Large intestine (tissue), 3 donors: ENCODE data around the gene NEK10. TPM values are rescaled to one million over a fixed set of nuclear protein-coding genes. Genes with fewer than 3 reads are reported as not detected.
"Not testable (repeated sequence)": the region's sequence is repeated elsewhere in the genome, so short reads cannot be mapped to it uniquely, and the experiment has no call there.

ENCODE experiments used
- DNase-seq, 2 donors: peaks; one replicate each; pipeline versions ENCODE4 v3.0.0 to v3.0.0-alpha.2; 2013
- H3K27ac ChIP-seq: one replicate; pipeline ENCODE4 v1.5.1; 2013; ENCODE audit warnings: low read length
- H3K27me3 ChIP-seq: 2 replicates; pipeline ENCODE4 v1.6.1; 2013; ENCODE audit warnings: low read length; ENCODE audit not compliant: control insufficient read depth, insufficient read depth
- H3K36me3 ChIP-seq: 2 replicates; pipeline ENCODE4 v1.6.1; 2013; ENCODE audit warnings: low read length; ENCODE audit not compliant: control insufficient read depth, insufficient read depth
- H3K4me1 ChIP-seq: one replicate; pipeline ENCODE4 v1.6.1; 2013; ENCODE audit warnings: low read length; ENCODE audit not compliant: control insufficient read depth, insufficient read depth
- H3K4me3 ChIP-seq: one replicate; pipeline ENCODE4 v1.5.1; 2013; ENCODE audit warnings: low read length
- H3K9me3 ChIP-seq: one replicate; pipeline ENCODE4 v1.6.1; 2013; ENCODE audit warnings: mild to moderate bottlenecking, low read depth, low read length, moderate library complexity; ENCODE audit not compliant: control insufficient read depth
- WGBS: methylation state at CpG from one replicate; pipeline ENCODE4 v1.1.5; 2013; ENCODE audit warnings: low lambda C conversion rate; ENCODE audit not compliant: insufficient coverage; 5-methylcytosine and 5-hydroxymethylcytosine counted together
- polyA plus RNA-seq: library from polyadenylated mRNA; unstranded; fragments of 120-200 nt; gene quantifications from one replicate; pipeline ENCODE4 v1.2.1, GENCODE V29; 2013

Gene NEK10
- polyA plus RNA-seq, 1 donor = 0.87 TPM

GRCh38 chr3:27317096-27317495 is 52.1 kb downstream of the NEK10 start:
- H3K36me3 ChIP-seq = no peaks in the 10 kb centered on the region
- no peak overlapping the region for H3K4me3 ChIP-seq
- WGBS = no CpG with 5 or more reads among the region's 1 CpG
- DNase-seq = peak; percentile 72 to 88
- H3K27me3 ChIP-seq = no peaks in the 10 kb centered on the region
- H3K27ac ChIP-seq = peak overlapping the region; percentile 21
- peaks cover 4% of the 10 kb centered on the region for H3K4me1 ChIP-seq
- H3K9me3 ChIP-seq = no peaks in the 10 kb centered on the region

- DNase-seq = no peak
- H3K9me3 ChIP-seq = no peaks in the 10 kb centered on the region
- peaks cover 4% of the 10 kb centered on the region for H3K4me1 ChIP-seq
- no peak overlapping the region for H3K27ac ChIP-seq
- no peaks in the 10 kb centered on the region for H3K27me3 ChIP-seq
- no peaks in the 10 kb centered on the region for H3K36me3 ChIP-seq
- WGBS = no CpG with 5 or more reads among the region's 2 CpGs
- no peak overlapping the region for H3K4me3 ChIP-seq
Observed at GRCh38 chr3:27315003-27315402, 54.2 kb downstream of the NEK10 start.

- Histone ChIP-seq H3K27ac (no peak overlapping the region), H3K4me3 (no peak overlapping the region), H3K36me3 (no peaks in the 10 kb centered on the region), H3K9me3 (no peaks in the 10 kb centered on the region), H3K4me1 (peaks cover 4% of the 10 kb centered on the region), H3K27me3 (no peaks in the 10 kb centered on the region)
- peak; percentile 42 to 54 for DNase-seq
- WGBS = 85% methylated on average over 2 of the region's 5 CpGs
Observed at GRCh38 chr3:27312044-27312668, 57.0 kb downstream of the NEK10 start.

GRCh38 chr3:27311400-27311799 is 57.8 kb downstream of the NEK10 start:
- Histone ChIP-seq H3K4me3 (no peak overlapping the region), H3K27ac (no peak overlapping the region), H3K9me3 (no peaks in the 10 kb centered on the region), H3K4me1 (no peaks in the 10 kb centered on the region), H3K27me3 (no peaks in the 10 kb centered on the region), H3K36me3 (no peaks in the 10 kb centered on the region)
- WGBS = no CpG with 5 or more reads among the region's 5 CpGs
- DNase-seq = no peak

- Histone ChIP-seq H3K27ac (no peak overlapping the region), H3K4me1 (no peaks in the 10 kb centered on the region), H3K9me3 (no peaks in the 10 kb centered on the region), H3K4me3 (no peak overlapping the region), H3K27me3 (no peaks in the 10 kb centered on the region), H3K36me3 (no peaks in the 10 kb centered on the region)
- no peak for DNase-seq
- no CpG with 5 or more reads among the region's 2 CpGs for WGBS
Observed at GRCh38 chr3:27310688-27311087, 58.5 kb downstream of the NEK10 start.

GRCh38 chr3:27307566-27307965 is 61.6 kb downstream of the NEK10 start:
- H3K27me3 ChIP-seq = no peaks in the 10 kb centered on the region
- no CpG with 5 or more reads among the region's 1 CpG for WGBS
- H3K27ac ChIP-seq = no peak overlapping the region
- no peak overlapping the region for H3K4me3 ChIP-seq
- H3K36me3 ChIP-seq = no peaks in the 10 kb centered on the region
- DNase-seq = no peak
- H3K4me1 ChIP-seq = no peaks in the 10 kb centered on the region
- H3K9me3 ChIP-seq = no peaks in the 10 kb centered on the region

GRCh38 chr3:27302891-27303290 is 66.3 kb downstream of the NEK10 start:
- Histone ChIP-seq H3K36me3 (no peaks in the 10 kb centered on the region), H3K4me3 (no peak overlapping the region), H3K9me3 (peaks cover 4% of the 10 kb centered on the region), H3K27ac (no peak overlapping the region), H3K27me3 (no peaks in the 10 kb centered on the region), H3K4me1 (no peaks in the 10 kb centered on the region)
- WGBS = no CpG with 5 or more reads among the region's 1 CpG
- no peak for DNase-seq

- DNase-seq, H3K27ac ChIP-seq, H3K4me3 ChIP-seq, H3K9me3 ChIP-seq, H3K27me3 ChIP-seq, H3K4me1 ChIP-seq, H3K36me3 ChIP-seq: not testable (repeated sequence)
- WGBS = no CpG with 5 or more reads among the region's 2 CpGs
Observed at GRCh38 chr3:27298981-27299380, 70.2 kb downstream of the NEK10 start.

- no peak overlapping the region for H3K4me3 ChIP-seq
- no CpG with 5 or more reads among the region's 3 CpGs for WGBS
- no peaks in the 10 kb centered on the region for H3K36me3 ChIP-seq
- no peaks in the 10 kb centered on the region for H3K4me1 ChIP-seq
- H3K9me3 ChIP-seq = no peaks in the 10 kb centered on the region
- no peak overlapping the region for H3K27ac ChIP-seq
- DNase-seq = no peak
- H3K27me3 ChIP-seq = no peaks in the 10 kb centered on the region
Observed at GRCh38 chr3:27293939-27294338, 75.2 kb downstream of the NEK10 start.

GRCh38 chr3:27290760-27291159 is 78.4 kb downstream of the NEK10 start:
- Histone ChIP-seq H3K27ac (no peak overlapping the region), H3K4me1 (no peaks in the 10 kb centered on the region), H3K9me3 (no peaks in the 10 kb centered on the region), H3K27me3 (no peaks in the 10 kb centered on the region), H3K4me3 (no peak overlapping the region), H3K36me3 (no peaks in the 10 kb centered on the region)
- no peak for DNase-seq

GRCh38 chr3:27289769-27290413 is 79.3 kb downstream of the NEK10 start:
- no peak for DNase-seq
- no peak overlapping the region for H3K27ac ChIP-seq
- WGBS = 67% methylated on average over 1 of the region's 3 CpGs

More at GRCh38 chr3:27289769-27290413, 79.3 kb downstream of the NEK10 start:
- Histone ChIP-seq H3K4me3 (no peak overlapping the region), H3K9me3 (no peaks in the 10 kb centered on the region), H3K36me3 (no peaks in the 10 kb centered on the region), H3K27me3 (no peaks in the 10 kb centered on the region), H3K4me1 (no peaks in the 10 kb centered on the region)
